ENCODE data around the gene ARAP3. TPM values are rescaled to one million over a fixed set of nuclear protein-coding genes. Genes with fewer than 3 reads are reported as not detected.
A peak's percentile ranks its signal among the peaks of the same experiment; 100 is the strongest.

ARAP3 gene
- total and polyA plus RNA-seq, 3 donors from 2014 or later, result 4.0 to 4.8 (median 4.1) TPM

- no peak for TF ChIP-seq CTCF (IDR thresholded peaks at IDR 0.05)
- TF ChIP-seq POLR2A (IDR thresholded peaks at IDR 0.05), result no peak
- H3K4me3 ChIP-seq, result peak overlapping the region; percentile 83 to 89
- H3K9me3 ChIP-seq, result no peaks in the 10 kb centered on the region
- 1% methylated on average over 33 to 36 of the region's 36 CpGs for WGBS, 2 donors
- H3K36me3 ChIP-seq (ENCODE audit: low read depth, missing control alignments), result no peaks in the 10 kb centered on the region
- H3K27ac ChIP-seq, result peak overlapping the region; percentile 64 to 86
- no peaks in the 10 kb centered on the region for H3K27me3 ChIP-seq
- H3K4me1 ChIP-seq, result no peaks in the 10 kb centered on the region
- peak; percentile 47 for DNase-seq
- intact Hi-C loops (cut with DNase I; ENCODE audit: low total_unique reads), result no loop called here
Measured at GRCh38 chr5:141618030-141618803, 63.8 kb downstream of the ARAP3 start.

GRCh38 chr5:141617682-141618029, 64.4 kb downstream of the ARAP3 start:
- Histone ChIP-seq H3K36me3 (ENCODE audit: low read depth, missing control alignments) (no peaks in the 10 kb centered on the region), H3K4me1 (no peaks in the 10 kb centered on the region), H3K27ac (peak overlapping the region; percentile 64 to 86), H3K27me3 (no peaks in the 10 kb centered on the region), H3K4me3 (peak overlapping the region; percentile 83 to 89), H3K9me3 (no peaks in the 10 kb centered on the region)
- intact Hi-C loops (cut with DNase I; ENCODE audit: low total_unique reads), result no loop called here
- DNase-seq, result no peak
- TF ChIP-seq CTCF (IDR thresholded peaks at IDR 0.05) (no peak), POLR2A (IDR thresholded peaks at IDR 0.05) (no peak)
- 8 to 20% methylated on average over 9 of the region's 9 CpGs for WGBS, 2 donors

GRCh38 chr5:141617128-141617527, 64.9 kb downstream of the ARAP3 start:
- Histone ChIP-seq H3K9me3 (no peaks in the 10 kb centered on the region), H3K36me3 (ENCODE audit: low read depth, missing control alignments) (no peaks in the 10 kb centered on the region), H3K27me3 (no peaks in the 10 kb centered on the region), H3K4me3 (peak overlapping the region in 1 of 2 donors; percentile 89), H3K27ac (peak overlapping the region in 1 of 2 donors; percentile 86), H3K4me1 (no peaks in the 10 kb centered on the region)
- intact Hi-C loops (cut with DNase I; ENCODE audit: low total_unique reads), result no loop called here
- DNase-seq, result no peak
- TF ChIP-seq POLR2A (IDR thresholded peaks at IDR 0.05) (no peak), CTCF (IDR thresholded peaks at IDR 0.05) (no peak)
- WGBS, 2 donors, result 27 to 64% methylated on average over 2 of the region's 2 CpGs

- DNase-seq, result no peak
- Histone ChIP-seq H3K27ac (no peak overlapping the region), H3K9me3 (no peaks in the 10 kb centered on the region), H3K4me3 (no peak overlapping the region), H3K27me3 (no peaks in the 10 kb centered on the region), H3K4me1 (no peaks in the 10 kb centered on the region), H3K36me3 (ENCODE audit: low read depth, missing control alignments) (no peaks in the 10 kb centered on the region)
- TF ChIP-seq POLR2A (IDR thresholded peaks at IDR 0.05), result no peak
- no peak for TF ChIP-seq CTCF (IDR thresholded peaks at IDR 0.05)
- intact Hi-C loops (cut with DNase I; ENCODE audit: low total_unique reads), result no loop called here
- WGBS, 2 donors, result 58 to 80% methylated on average over 9 of the region's 9 CpGs
Measured at GRCh38 chr5:141615991-141616720, 65.9 kb downstream of the ARAP3 start.

Data from testis (tissue), 3 donors.